HuH-7 (cell line): ENCODE data around the gene MAB21L2.
"Not testable (repeated sequence)": the region's sequence is repeated elsewhere in the genome, so short reads cannot be mapped to it uniquely, and the experiment has no call there.

ENCODE experiments used
- DNase-seq: peaks from one replicate; pipeline ENCODE4 v3.0.0; 2011; ENCODE audit warnings: low spot score

The MAB21L2 gene

DNA sequence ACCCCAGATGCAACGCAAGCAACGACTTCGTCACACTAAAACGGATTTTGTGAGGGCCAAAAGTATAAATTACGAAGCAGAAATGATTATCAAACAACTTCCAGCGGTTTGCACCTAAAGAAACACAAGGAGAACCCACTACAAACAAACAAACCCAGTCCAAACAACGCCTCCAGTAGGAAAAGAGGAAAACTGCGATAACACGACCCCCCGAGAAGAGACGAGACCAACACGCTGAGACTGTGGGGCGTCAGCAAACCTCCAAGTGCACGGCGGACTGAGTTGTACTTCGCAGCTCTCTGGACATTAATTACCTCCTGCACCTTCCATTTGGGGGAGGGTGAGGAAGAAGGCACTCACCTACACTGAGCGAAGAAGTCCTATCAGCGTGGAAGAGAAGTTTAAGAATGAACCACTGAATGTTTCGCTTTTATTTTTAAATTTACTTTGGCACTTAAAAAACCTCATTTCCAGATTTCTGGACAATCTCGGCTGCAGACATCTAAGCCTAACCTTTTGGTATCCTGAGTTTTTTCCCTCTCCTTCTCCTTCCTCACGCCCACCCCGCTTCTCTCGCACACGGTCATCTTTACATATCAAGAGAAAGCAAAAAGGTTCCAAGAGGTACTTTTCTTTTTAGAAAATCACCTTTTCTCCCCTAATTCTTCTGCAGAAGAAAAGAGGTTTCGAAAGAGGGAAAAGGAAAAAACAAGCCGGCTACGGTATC, at the start of gene MAB21L2:
Gene MAB21L2, plus strand, starts transcription at position 6 of the 727 bp plus-strand sequence. CDS start 879 bp downstream, outside the sequence.
- DNase-seq = peak; percentile 17

DNA sequence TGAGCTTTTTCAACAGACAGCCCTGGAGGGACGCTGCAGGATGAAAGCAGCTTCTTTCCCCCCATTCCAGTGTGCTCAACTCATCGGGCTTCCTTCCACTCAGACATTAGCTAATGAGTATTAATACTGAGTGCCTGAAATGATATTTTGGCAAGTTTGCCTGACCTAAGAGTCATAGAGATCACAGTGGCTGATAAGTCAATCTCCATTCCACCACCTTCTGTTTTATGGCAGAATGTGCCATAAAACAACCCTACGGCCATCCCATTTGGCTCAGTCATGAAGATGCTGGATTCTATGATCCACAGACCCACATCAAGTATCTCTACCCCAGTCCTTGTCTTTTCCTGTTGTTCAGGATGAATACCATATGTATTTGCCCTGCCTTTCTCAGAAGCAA, 48.3 kb upstream of the MAB21L2 start:
- DNase-seq = no peak

DNA sequence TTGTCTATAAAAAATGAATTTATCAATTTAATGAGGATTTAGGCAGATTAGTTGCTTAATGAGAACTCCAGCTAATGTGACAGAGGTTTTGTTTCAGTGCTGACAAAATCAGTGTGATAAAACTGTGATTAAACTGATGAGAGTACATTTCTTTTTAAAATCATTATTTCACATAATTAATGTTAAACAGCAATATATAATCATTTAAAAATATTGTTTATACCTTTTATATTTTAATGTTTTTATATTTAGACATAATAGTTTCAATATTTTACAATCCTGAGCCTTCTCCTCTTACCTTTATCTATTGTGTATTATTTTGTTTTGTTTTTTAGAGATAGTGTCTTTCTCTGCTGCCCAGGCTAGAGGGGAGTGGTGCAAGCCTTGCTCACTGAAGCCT, 47.1 kb upstream of the MAB21L2 start:
- DNase-seq = no peak

DNA sequence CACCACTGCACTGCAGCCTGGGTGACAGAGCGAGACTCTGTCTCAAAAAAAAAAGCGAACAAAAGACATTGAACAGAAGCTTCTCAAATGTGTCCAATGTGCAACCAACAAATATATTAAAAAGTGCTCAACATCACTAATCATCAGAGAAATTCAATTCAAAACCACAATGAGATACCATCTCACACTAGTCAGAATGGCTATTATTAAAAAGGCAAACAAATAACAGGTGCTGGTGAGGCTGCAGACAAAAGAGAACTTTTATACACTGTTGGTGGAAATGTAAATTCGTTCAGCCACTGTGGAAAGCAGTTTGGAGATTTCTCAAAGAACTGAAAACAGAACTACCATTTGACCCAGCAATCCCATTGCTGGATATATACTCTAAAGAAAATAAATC, 44.0 kb upstream of the MAB21L2 start:
- DNase-seq = not testable (repeated sequence)

DNA sequence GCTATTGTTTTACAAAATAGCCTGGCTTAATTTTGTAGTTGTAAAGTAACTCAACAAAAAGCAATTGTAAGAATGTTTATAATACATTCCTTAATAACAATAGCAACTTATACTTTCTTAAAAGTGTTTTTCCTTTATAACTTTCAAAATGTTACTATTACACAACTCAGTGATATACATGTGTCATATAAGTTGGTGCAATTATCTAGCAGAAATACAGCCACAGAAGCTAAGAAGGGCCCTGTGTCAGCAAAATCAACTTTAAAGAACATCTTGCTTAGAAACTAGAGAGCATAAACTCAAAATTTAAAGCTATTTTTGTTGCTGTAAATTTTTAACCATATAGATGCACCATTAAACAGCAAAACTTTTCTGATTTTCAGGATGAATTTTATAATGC, 41.4 kb upstream of the MAB21L2 start:
- DNase-seq = no peak

DNA sequence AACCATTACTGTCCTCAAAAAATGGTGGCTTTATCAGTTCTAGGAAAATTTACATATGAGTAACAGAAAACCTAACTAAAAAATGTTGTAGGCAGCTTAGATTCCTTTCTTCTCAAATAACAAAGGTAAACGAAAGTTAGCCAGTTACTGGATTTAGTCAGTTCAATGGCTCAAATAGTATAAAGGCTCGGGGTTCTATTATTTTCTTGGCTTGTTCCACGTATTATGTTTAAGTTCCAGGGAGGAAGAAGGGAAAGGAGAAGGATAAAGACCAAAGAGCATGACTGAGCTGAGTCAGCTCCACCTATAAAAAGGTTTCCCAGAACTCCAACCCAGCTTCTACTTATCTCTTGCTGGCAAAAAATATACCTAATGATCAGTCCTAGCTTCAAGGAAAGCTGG, 41.0 kb upstream of the MAB21L2 start:
- no peak for DNase-seq

DNA sequence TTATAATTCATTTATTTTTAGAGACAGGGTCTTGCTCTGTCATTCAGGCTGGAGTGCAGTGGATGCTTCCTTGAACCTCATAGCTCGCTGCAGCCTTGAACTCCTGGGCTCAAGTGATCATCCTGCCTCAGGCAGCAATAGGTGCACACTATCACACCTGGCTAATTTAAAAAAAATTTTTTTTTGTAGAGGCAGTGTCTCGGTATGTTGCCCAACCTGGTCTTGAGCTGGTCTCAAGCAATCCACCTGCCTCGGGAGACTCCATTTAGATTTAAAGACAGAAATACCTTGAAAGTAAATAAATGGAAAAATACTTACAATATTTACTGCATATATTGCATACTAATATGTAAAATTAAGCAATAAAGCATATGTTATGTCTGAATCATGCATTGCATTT, 40.3 kb upstream of the MAB21L2 start:
- DNase-seq = no peak

DNA sequence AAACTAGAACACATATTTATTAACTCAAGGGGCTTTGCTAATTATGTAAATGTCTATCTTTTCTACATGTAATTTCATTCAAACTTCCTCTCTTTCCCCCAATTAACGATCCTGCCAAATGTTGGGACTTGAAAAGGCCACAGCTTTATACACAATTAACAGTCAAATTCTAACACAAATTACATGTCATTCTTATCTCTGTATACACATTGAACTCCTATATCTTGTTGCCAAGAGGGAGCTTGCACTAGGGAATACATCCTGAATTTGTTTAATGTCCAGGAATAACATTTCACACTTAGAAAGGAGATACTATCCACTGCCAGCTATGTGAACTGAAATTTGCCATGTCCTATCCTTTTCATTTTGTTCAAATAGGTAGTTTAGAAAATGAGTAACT, 38.9 kb upstream of the MAB21L2 start:
- DNase-seq = no peak

DNA sequence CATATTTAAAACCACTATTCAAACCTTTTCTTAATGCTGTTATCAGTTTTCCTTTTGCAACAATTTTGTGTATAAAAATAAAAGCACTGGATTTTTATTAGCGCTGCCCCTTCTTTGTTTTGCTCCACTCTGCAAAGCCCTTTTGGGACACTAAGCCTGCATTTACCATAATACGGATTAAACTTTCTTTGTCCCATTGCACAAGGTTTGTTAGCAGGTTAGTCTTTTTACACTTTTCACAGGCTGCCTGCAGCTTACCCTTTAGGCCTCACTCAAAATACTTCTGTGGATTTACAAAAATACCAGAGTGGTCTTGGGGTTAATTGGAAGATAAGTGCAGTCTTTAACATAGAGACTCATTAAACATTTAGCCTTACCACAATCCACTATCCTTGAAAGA, 35.7 kb upstream of the MAB21L2 start:
- DNase-seq = no peak

DNA sequence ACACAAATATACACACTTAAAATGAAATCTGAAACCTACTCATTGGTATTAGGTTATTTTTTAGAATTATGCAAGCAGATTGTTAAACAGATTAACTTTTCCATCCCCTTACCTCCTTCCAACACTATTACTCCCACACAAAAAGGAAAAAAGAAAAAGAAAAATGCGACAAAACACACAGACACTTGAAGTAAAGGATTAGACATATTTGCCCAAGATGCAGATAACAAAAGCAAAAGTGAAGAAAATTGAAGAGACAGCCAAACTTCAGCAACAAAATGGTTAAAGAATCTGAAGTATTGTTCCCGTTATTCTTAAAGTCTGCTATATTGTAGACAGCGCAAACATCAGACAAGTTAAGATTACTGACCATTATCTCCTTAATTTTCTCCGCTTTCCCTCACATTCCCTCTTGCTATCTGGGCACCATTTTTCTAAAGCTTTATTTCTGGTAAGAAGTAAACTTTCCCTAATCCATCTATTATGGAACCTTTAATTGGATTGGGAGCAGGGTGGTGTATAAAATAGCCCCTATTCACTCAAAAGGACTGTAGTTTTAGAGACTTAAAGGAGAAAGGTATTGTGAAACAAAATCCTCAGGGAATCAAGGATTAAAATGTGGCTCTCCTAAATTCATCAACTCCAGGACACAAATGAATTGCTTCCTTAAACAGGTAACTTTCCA, 34.7 kb upstream of the MAB21L2 start:
- DNase-seq = no peak

DNA sequence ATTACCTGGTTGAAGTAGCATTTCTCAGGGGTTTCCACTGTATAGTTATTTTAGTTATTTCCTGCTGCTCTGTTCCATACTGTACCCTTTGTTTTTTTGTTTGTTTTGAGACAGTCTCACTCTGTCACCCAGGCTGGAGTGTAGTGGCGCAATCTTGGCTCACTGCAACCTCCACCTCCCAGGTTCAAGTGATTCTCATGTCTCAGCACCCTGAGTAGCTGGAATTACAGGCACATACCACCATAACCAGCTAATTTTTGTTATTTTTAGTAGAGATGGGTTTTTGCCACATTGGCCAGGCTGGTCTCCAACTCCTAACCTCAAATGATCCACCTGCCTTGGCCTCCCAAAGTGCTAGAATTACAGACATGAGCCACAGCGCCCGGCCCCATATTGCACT, 24.1 kb upstream of the MAB21L2 start:
- not testable (repeated sequence) for DNase-seq

DNA sequence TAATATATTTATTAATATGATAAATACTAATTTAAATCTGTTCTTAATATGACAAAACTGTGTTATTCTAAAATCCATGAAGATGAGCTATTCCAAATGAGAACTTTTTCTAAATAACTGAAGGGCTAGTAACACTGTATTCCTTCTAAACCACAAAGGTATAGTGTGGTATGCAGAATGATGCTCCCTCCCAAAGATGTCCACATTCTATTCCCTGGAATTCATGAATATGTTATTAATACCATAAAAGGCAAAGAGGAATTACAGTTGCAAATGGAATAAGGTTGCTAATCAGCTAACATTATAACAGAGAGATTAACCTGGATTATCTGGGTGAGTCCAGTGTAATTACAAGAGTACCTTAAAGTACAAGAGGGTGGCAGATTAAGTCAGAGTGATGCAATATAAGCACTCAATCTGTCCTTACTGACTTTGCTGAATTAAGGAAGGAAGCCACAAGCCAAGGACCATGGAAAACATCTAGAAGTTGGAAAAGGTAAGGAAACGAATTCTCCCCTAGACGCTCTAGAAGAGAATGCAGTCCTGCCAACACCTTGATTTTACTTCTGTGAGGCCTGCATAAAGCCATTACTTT, 20.7 kb upstream of the MAB21L2 start:
- DNase-seq = no peak

DNA sequence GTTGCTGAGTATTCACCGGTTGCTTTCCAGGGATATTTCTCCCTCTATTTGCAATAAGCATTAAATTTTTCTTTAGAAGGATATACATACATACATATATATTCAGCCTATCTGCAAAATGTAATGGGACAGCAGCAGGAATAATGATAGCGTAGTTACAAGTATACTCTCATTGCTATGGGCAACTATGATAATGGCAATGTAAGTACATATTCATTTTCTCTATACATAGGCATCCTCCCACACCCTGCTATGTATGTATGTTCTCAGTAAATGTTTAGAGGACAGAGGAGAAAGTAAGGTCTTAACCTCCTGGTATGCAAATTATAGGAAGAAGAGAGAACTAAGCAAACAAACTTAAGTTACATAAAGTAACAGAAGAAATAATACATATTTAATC, 19.7 kb upstream of the MAB21L2 start:
- DNase-seq = no peak

DNA sequence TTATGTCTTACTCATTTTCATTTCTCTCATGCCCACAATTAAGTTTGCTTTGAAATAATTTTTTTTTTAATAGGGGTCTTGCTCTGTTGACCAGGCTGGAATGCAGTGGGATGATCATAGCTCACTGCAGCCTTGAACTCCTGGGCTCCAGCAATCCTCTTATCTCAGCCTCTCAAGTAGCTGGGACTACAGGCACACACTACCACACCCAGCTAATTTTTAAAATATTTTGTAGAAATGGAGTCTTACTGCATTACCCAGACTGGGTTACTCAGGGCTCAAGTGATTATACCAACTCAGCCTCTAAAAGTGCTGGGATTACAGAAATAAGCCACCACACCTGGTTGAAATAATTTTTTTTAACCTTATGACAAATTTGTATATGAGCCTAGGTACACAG, 19.2 kb upstream of the MAB21L2 start:
- no peak for DNase-seq

DNA sequence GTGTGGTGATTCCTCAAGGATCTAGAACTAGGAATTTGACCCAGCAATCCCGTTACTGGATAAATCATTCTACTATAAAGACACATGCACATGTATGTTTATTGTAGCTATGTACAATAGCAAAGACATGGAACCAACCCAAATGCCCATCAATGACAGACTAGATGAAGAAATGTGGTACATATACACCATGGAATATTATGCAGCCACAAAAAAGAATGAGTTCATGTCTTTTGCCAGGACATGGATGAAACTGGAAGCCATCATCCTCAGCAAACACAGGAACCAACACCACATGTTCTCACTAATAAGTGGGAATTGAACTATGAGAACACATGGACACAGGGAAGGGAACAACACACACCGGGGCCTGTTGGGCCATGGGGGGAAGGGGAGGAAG, 17.0 kb upstream of the MAB21L2 start:
- not testable (repeated sequence) for DNase-seq

DNA sequence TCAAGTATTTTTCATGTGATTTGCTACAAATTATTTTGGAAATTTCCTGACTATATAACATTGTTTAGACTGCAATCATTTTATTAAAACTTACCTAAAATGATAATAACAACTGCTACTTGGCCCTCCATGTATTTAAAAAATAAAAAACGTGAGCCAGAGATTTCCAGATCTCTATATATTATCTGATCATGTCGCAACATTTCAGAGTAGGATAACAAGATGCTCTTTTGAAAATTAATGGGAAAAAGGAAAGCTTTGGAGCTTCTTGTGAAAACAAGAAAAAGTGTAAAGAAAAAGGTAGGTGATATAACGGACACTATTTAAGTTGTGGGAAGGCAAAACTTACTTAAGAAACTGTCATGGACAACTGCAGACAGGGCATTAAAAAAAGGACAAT, 14.9 kb upstream of the MAB21L2 start:
- no peak for DNase-seq

DNA sequence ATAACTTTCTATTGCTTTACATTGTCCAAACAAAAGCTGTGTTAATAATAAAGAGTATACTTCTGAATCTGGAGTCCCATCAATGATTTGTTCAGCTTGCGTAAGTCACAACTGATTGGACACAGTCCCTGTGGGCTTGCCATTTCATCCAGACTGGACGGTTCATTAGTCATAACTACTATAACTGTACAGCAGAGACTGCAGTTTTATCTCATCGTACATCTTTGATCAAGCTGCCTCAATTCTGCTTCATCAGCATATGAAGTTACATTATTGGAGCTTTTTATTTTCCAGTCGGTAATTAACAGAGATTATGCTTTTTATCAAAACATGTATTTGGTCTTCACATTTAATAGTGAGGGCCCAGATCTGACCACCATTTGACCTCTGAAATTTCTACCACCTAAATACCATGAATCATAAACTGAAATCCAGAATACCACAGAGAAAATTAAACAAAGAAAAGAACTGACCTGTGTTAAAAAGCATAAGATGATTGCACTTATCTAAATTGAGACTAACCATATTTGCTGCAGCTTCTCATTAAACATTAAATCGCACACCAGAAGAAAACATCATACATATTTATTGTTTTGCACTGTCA, 12.5 kb upstream of the MAB21L2 start:
- no peak for DNase-seq

DNA sequence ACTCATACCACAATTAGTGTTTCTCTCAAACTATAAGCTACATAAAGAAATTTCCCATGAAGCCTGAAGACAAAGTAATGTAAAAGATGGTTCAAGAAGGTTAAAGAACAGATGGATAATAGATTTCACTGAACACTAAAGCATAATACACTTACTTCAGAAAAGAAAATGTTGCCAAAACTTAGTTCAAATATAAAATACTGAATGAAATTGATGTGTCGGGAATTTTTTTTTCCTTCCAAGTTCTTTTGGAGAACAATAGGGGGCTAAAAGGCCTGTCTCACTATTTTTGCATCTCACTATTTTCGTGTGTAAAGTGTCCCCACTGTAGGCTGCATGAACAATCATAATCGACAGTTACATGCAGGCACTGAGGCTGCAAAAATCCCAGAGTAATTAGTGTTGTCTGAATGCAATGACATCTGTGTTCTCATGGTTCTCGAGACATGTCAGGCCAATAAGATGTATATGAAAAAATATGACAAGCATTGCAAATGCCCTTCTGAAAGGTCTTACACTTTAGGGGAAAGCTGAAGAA, 11.9 kb upstream of the MAB21L2 start:
- no peak for DNase-seq

DNA sequence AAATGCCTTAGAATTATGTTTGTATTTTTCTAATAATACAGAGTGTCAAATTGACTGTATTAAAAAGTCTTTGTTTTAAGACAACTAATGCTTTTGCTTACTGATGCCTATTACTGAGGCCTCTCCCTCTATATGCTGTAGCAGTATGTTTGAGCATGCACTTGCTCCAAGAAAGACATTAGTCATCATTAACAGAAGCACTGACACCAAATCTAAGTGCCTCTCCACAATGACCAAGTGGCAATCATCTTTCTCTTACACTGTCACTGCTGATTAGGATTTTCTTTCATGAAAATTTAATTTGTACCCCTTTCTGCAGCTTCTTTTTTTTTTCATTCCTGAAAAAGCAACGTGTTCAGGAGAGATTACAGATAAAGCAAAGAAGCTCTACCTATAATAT, 11.1 kb upstream of the MAB21L2 start:
- no peak for DNase-seq

DNA sequence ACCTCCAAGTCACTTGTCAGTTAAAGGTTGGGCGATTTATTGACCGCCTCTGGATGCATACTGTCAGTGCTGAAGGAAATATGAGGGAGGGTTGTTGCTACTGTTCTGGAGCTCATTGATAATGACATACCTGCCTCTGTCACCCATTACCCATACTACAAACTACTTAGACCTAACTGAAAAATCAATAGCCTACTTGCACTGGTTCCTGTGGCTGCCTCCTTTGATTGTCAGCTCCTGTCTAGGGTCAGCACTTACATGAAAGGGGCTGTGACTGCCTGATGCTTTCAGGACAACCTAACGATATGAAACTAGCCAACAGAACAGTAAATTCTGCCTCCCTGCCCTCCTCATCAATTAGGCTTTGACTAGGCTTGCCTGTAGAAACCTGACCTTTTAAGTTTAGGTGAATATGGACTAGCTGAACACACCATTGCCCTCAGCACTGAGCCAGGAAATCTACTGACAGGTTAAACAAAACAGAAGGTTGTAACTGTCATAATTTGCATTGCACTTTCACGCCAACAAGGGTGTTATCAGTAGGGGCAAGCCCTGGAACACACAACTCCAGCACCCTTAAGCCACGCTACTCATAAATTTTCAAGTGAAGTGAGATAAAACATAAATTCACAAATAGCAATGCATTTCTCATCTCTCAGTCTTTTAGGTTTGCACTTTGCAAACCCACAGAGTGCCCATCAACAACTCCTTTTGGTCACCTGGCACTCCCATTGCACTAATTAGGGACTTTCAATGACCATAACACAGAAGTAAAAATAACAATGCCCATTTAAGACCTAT, 9.0 kb upstream of the MAB21L2 start:
- no peak for DNase-seq

DNA sequence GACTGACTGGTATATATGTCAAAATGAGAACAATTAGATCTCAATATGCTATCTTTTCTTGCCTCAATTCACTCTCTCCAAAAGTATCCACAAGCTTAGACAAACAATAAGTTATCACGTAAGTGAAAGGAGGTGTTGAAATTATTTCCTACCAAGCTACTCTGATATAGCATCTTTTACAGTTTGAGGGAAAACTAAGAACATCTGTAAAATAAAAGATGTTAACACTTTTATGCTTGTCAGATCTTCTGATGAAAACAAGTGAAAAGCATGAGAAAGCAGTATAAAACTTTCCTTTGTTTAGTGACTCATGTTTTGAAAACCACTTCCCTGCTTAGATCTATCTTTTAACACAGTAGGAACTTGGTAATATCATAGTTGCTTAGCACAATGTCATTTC, 8.4 kb upstream of the MAB21L2 start:
- DNase-seq = no peak

DNA sequence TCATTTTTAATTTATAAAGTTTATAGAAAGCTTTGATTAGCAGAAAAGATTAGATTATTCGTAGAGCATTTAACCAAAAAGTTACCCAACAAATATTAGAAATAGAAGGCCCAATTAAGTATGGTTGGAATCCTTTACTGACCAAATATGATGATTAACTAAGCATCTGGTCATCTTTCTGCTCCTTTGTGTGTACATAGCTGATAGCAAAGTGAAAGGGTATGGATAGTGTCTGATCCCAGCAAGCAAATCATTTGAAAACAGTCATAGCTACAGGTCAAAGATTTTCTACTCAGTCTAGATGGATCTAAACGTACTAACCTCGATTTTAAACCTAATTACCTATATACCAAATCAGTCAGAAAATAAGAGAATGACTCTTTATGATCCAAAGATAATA, 7.3 kb upstream of the MAB21L2 start:
- DNase-seq = no peak
